Activated naive CD4-positive, alpha-beta T cell treated with anti-CD3 and anti-CD28 coated beads for 36 hours (primary cell): Measurements from ENCODE around the gene NDST4. TPM values are rescaled to one million over a fixed set of nuclear protein-coding genes. Genes with fewer than 3 reads are reported as not detected.

Source experiments
- CTCF ChIA-PET: fragments of 350-600 bp; sonication (Branson Sonifier 250); formaldehyde crosslinking; loops from one replicate; lab custom pipeline; 2021; ENCODE audit warnings: antibody characterized with exemption; lab: Charles Lee
- DNase-seq: peaks from one replicate; pipeline ENCODE4 v3.0.0-alpha.2; 2020
- H3K27ac Mint-ChIP-seq: one replicate; pipeline ENCODE4 v1.8.0; 2021; ENCODE audit warnings: mild to moderate bottlenecking, mixed read lengths
- H3K27me3 Mint-ChIP-seq: one replicate; pipeline ENCODE4 v1.8.0; 2021; ENCODE audit warnings: low read depth, mixed read lengths
- H3K36me3 Mint-ChIP-seq: one replicate; pipeline ENCODE4 v1.8.0; 2021; ENCODE audit warnings: low read depth, mixed read lengths
- H3K4me1 Mint-ChIP-seq: one replicate; pipeline ENCODE4 v1.8.0; 2021; ENCODE audit warnings: low read depth, mixed read lengths
- H3K4me3 Mint-ChIP-seq: one replicate; pipeline ENCODE4 v1.8.0; 2021; ENCODE audit warnings: mild to moderate bottlenecking, moderate library complexity, mixed read lengths
- H3K9me3 Mint-ChIP-seq: one replicate; pipeline ENCODE4 v1.8.0; 2021; ENCODE audit warnings: mixed read lengths
- intact Hi-C: fragments of 100-400 bp; cut with micrococcal nuclease; formaldehyde crosslinking; loops from one replicate; pipeline ENCODE4 v1.15.1; 2023
- total RNA-seq, 2 experiments: library from RNA; stranded (reverse); gene quantifications; one replicate each; pipeline ENCODE4 v1.2.3, GENCODE V29; 2021

NDST4 gene
- total RNA-seq: not detected

DNA sequence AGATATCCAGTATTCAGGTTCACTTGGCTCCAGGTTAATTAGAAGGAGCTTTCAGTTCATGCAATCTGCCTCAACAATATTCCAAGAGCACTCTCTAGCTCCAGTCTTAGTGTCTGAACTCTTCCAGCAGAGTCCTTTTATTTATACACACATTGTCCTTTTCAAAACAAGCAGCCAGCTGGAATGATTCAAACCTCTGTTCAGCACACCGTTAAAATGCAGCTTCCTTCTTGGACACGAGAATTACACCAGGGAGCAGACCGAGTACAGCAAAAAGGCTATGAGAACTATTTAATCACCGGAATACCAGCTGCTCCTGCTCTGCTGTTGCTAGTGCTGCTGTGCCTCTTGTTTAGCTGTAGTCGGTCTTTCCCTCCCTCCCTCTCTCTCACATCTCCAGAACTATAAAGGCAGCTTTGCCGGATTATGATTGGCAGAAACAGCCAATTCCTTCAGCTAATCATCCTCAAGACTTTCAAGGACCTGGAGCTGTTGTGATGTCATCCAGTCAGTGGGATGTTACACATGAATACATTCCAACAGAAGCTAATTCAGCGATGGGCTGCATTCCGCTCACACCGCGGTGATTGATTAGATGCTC is at the start of gene NDST4:
Gene NDST4 (minus strand): TSS at position 115 of the 601 bp plus-strand sequence. CDS start 36,584 bp downstream, outside the sequence.
- Mint-ChIP-seq H3K4me1 (no peaks in the 10 kb centered on the region), H3K27me3 (no peaks in the 10 kb centered on the region), H3K36me3 (no peaks in the 10 kb centered on the region), H3K9me3 (no peaks in the 10 kb centered on the region), H3K27ac (no peak within 1 kb of the TSS), H3K4me3 (no peak within 1 kb of the TSS)
- CTCF ChIA-PET: no interaction called here
- DNase-seq: no peak
- intact Hi-C loops: no loop called here

- intact Hi-C loops: no loop called here
- CTCF ChIA-PET: no interaction called here
- Mint-ChIP-seq H3K4me3 (no peak overlapping the region), H3K4me1 (no peaks in the 10 kb centered on the region), H3K9me3 (no peaks in the 10 kb centered on the region), H3K27ac (no peak overlapping the region), H3K27me3 (no peaks in the 10 kb centered on the region), H3K36me3 (no peaks in the 10 kb centered on the region)
- DNase-seq: no peak
Observed at GRCh38 chr4:115159141-115159540, 45.7 kb upstream of the NDST4 start.

- no peaks in the 10 kb centered on the region for H3K4me1 Mint-ChIP-seq
- H3K27ac Mint-ChIP-seq: no peak overlapping the region
- no peak overlapping the region for H3K4me3 Mint-ChIP-seq
- no peaks in the 10 kb centered on the region for H3K9me3 Mint-ChIP-seq
- CTCF ChIA-PET: no interaction called here
- intact Hi-C loops: no loop called here
- no peaks in the 10 kb centered on the region for H3K36me3 Mint-ChIP-seq
- no peaks in the 10 kb centered on the region for H3K27me3 Mint-ChIP-seq
- no peak for DNase-seq
Observed at GRCh38 chr4:115158296-115158695, 44.9 kb upstream of the NDST4 start.

- DNase-seq: no peak
- Mint-ChIP-seq H3K9me3 (no peaks in the 10 kb centered on the region), H3K27ac (no peak overlapping the region), H3K4me1 (no peaks in the 10 kb centered on the region), H3K4me3 (no peak overlapping the region), H3K36me3 (no peaks in the 10 kb centered on the region), H3K27me3 (no peaks in the 10 kb centered on the region)
- CTCF ChIA-PET: no interaction called here
- intact Hi-C loops: no loop called here
Observed at GRCh38 chr4:115154826-115155225, 41.4 kb upstream of the NDST4 start.

DNA sequence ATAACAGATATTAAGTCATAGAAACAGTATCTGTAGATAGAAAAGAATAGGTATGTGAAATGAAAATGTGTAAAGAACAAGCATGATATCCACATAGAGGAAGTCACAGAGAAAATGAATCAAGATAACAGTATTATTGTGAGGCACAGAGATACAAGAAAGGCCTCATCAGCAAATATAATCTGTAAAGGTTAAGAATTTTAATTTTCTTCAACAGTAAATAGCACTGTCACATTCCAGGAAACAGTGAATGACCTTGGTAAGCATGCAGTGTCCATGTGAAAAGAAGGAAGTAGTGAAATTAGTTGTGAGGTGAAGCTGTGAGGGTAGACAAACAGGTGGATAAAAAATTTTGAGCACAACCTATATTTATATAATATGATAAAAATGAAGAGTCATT is 39.5 kb upstream of the NDST4 start:
- DNase-seq: no peak
- Mint-ChIP-seq H3K27ac (no peak overlapping the region), H3K4me3 (no peak overlapping the region), H3K9me3 (no peaks in the 10 kb centered on the region), H3K36me3 (no peaks in the 10 kb centered on the region), H3K27me3 (no peaks in the 10 kb centered on the region), H3K4me1 (no peaks in the 10 kb centered on the region)
- CTCF ChIA-PET: no interaction called here
- intact Hi-C loops: no loop called here

DNA sequence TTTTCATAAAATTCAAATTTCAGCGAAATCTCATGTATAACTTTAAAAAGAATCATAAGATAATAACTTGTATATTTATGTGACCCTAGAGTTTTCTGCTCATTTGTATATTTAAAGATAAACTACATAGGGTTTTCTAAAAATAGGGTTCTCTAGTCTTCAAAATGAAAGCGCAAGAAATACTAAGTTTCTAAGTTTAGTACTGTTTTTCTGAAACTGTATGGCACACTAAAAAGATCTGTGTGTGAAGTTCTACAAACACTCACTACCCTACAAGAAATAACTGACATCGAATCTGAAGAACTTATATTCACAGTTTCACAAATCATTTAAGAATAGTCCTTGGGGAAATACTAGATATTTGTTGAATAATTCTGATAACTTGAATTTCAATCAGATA is 38.7 kb upstream of the NDST4 start:
- Mint-ChIP-seq H3K9me3 (no peaks in the 10 kb centered on the region), H3K4me1 (no peaks in the 10 kb centered on the region), H3K27ac (no peak overlapping the region), H3K27me3 (no peaks in the 10 kb centered on the region), H3K4me3 (no peak overlapping the region), H3K36me3 (no peaks in the 10 kb centered on the region)
- DNase-seq: no peak
- CTCF ChIA-PET: no interaction called here
- intact Hi-C loops: no loop called here

DNA sequence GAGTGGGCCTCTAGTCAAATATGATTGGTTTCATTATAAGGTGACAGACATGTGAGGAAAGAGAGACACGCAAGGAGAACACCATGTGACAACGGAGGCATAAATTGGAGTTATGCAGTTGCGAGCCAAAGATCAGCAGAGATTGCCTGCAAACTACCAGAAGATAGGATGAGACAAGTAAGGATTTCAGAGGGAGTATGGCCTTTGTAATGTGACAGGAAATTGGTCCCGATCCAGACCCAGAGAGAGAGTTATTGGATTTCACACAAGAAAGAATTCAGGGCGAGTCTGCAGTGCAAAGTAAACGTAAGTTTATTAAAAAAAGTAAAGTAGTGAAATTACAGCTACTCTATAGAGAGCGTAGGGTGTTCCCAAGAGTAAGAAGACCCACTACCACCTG is 35.7 kb upstream of the NDST4 start:
- Mint-ChIP-seq H3K9me3 (no peaks in the 10 kb centered on the region), H3K4me1 (no peaks in the 10 kb centered on the region), H3K27ac (no peak overlapping the region), H3K36me3 (no peaks in the 10 kb centered on the region), H3K4me3 (no peak overlapping the region), H3K27me3 (no peaks in the 10 kb centered on the region)
- intact Hi-C loops: no loop called here
- DNase-seq: no peak
- CTCF ChIA-PET: no interaction called here

DNA sequence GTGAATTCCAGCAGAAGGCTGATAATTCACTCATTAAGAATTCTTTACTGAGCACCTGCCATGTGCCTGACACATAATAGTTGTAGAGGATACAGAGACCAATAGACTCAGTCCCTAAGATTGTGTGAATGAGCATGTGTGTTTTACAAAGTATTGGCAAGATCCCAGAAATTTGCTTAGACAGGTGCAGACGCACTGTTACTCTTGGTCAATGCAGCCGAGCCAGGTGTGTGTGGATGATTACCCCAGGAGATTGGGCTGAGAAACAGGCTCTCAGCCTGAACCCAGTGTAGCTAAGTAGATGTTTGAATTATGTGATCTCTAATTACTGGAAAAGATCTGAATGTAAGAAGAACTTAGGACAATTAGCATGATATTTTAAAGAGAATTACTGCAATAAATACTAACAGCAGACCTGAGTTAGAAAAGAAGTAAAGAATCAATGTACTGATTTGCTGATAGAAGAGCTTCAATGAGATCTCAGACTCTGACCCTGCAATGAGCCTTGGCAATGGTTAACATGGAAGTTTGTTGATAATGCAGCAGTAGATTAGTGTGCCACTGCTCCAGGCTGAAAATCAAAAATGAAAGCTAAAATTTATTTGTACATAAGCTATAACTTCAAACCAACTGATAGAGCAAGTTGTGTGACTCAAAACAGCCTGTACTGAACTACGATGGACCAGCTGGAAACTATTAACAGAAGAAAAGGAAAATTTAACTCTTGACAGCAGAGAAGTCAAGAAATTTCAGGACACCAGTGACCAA is 32.2 kb upstream of the NDST4 start:
- intact Hi-C loops: no loop called here
- H3K27ac Mint-ChIP-seq: no peak overlapping the region
- H3K36me3 Mint-ChIP-seq: no peaks in the 10 kb centered on the region
- H3K27me3 Mint-ChIP-seq: no peaks in the 10 kb centered on the region
- no peaks in the 10 kb centered on the region for H3K4me1 Mint-ChIP-seq
- peaks cover 3% of the 10 kb centered on the region for H3K9me3 Mint-ChIP-seq
- DNase-seq: no peak
- CTCF ChIA-PET: interaction anchor here (0.7 kb wide), 1 partner anchor 10 kb away, joined by 3 read pairs; no protein-coding TSS in a partner anchor
- no peak overlapping the region for H3K4me3 Mint-ChIP-seq

DNA sequence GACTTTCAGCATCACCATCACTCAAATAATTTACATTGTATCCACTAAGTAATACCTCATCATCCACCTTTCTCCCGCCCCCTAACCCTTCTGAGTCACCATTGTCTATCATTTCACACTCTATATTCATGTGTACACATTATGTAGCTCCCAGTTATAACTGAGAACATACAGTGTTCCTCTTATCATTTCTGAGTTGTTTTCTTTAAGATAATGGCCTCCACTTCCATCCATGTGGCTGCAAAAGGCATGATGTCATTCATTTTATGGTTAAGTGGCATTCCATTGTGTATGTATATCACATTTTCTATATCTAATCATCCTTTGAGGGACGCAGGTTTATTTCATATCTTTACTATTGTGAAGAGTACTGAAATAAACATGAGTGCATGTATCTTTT is 14.6 kb upstream of the NDST4 start:
- CTCF ChIA-PET: no interaction called here
- H3K27ac Mint-ChIP-seq: no peak overlapping the region
- DNase-seq: no peak
- intact Hi-C loops: no loop called here
- no peaks in the 10 kb centered on the region for H3K27me3 Mint-ChIP-seq
- H3K4me3 Mint-ChIP-seq: no peak overlapping the region
- no peaks in the 10 kb centered on the region for H3K4me1 Mint-ChIP-seq
- H3K36me3 Mint-ChIP-seq: no peaks in the 10 kb centered on the region
- peaks cover 1% of the 10 kb centered on the region for H3K9me3 Mint-ChIP-seq

- intact Hi-C loops: no loop called here
- Mint-ChIP-seq H3K4me3 (no peak overlapping the region), H3K27ac (no peak overlapping the region), H3K36me3 (no peaks in the 10 kb centered on the region), H3K9me3 (peaks cover 1% of the 10 kb centered on the region), H3K27me3 (no peaks in the 10 kb centered on the region), H3K4me1 (no peaks in the 10 kb centered on the region)
- CTCF ChIA-PET: no interaction called here
- no peak for DNase-seq
Observed at GRCh38 chr4:115126491-115126890, 13.1 kb upstream of the NDST4 start.

DNA sequence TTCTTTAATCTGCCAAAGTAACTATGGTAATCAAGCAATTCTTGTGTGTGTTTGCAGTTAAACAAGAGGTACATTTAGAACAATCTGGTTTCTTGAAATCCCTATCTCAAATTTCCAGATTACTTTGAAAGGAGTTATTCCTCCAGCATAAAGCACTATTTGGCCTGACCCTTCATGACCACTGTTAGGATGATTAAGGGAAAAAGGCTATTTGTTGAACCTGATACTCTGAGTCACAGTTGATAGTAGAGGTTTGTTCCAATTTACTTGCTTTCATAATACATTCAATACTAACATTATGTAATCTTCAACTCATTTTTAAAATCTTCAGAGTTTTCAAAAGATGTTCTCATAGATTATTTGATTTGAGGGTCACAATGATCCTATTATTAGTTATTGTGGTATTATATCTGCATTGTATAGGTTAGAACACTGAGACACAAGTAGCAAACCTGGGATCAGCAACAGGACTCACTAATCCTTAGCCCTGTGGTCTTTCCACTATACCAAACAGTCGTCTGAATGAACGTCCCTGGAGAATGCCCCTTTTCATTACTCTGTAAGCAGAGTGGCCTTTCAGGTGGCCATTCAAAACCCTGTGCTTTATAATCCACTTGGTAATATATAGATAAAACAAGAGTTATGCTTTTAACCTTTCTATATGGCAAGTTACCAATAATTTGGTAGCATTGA is 8.1 kb upstream of the NDST4 start:
- DNase-seq: no peak
- Mint-ChIP-seq H3K9me3 (peaks cover 1% of the 10 kb centered on the region), H3K27me3 (no peaks in the 10 kb centered on the region), H3K4me3 (no peak overlapping the region), H3K4me1 (no peaks in the 10 kb centered on the region), H3K27ac (no peak overlapping the region), H3K36me3 (no peaks in the 10 kb centered on the region)
- intact Hi-C loops: no loop called here
- CTCF ChIA-PET: no interaction called here

DNA sequence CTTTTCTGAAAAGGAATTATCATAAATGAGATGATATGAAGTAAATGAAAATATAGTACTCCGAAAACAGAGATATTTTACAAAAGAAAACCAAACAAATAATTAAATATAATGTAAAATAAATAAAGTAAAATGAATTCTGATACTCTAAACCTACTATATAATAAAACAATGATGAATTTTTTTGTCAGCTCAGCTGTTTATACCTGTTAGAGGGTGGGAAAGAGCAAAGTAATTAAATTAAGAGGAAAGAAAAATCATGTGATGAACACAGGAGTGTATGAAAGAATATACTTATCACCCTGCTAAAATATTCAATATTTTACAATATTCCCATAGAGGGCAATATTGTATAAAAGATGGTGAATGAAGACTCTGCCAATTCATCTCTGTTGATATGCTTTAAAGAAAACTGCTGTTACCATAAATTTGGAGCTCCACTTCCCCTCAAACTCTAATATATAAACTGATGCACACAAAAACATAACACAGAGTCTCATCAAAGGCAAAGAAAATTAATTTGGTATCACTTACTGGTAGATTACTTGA is 6.5 kb upstream of the NDST4 start:
- Mint-ChIP-seq H3K4me1 (no peaks in the 10 kb centered on the region), H3K4me3 (no peak overlapping the region), H3K36me3 (no peaks in the 10 kb centered on the region), H3K9me3 (no peaks in the 10 kb centered on the region), H3K27me3 (no peaks in the 10 kb centered on the region), H3K27ac (no peak overlapping the region)
- no peak for DNase-seq
- CTCF ChIA-PET: interaction anchor here (0.6 kb wide), 1 partner anchor 114 kb away, joined by 4 read pairs; no protein-coding TSS in a partner anchor
- intact Hi-C loops: no loop called here
